Inflammatory macrophage treated with lipopolysaccharide for 1 hour (primary cell): ENCODE data around the gene C19orf12.

Experiments used
- DNase-seq, 2 donors: peaks; one replicate each; pipeline ENCODE4 v3.0.0-alpha.2; 2020 to 2022

Gene C19orf12

GRCh38 chr19:29714953-29715700 is at the start of gene C19orf12:
Gene C19orf12, minus strand, starts transcription at chr19:29715261. Its CDS starts 6,848 bp downstream, at chr19:29708413.
- peak; percentile 33 to 45 for DNase-seq

- DNase-seq: no peak
Observed at GRCh38 chr19:29764361-29764760, 49.3 kb upstream of the C19orf12 start.

GRCh38 chr19:29763196-29763595 is 48.1 kb upstream of the C19orf12 start:
- DNase-seq: no peak

GRCh38 chr19:29761575-29762232 is 46.6 kb upstream of the C19orf12 start:
- no peak for DNase-seq

- DNase-seq: no peak
Observed at GRCh38 chr19:29760752-29761502, 45.9 kb upstream of the C19orf12 start.

- DNase-seq: no peak
Observed at GRCh38 chr19:29759359-29759758, 44.3 kb upstream of the C19orf12 start.

- DNase-seq: no peak
Observed at GRCh38 chr19:29758863-29759262, 43.8 kb upstream of the C19orf12 start.

- DNase-seq: no peak
Observed at GRCh38 chr19:29757551-29757950, 42.5 kb upstream of the C19orf12 start.

GRCh38 chr19:29753934-29754305 is 38.9 kb upstream of the C19orf12 start:
- no peak for DNase-seq

- DNase-seq: no peak
Observed at GRCh38 chr19:29753190-29753933, 38.3 kb upstream of the C19orf12 start.

GRCh38 chr19:29752450-29753025 is 37.5 kb upstream of the C19orf12 start:
- no peak for DNase-seq

- no peak for DNase-seq
Observed at GRCh38 chr19:29751932-29752331, 36.9 kb upstream of the C19orf12 start.

- DNase-seq: no peak
Observed at GRCh38 chr19:29750001-29750400, 34.9 kb upstream of the C19orf12 start.

GRCh38 chr19:29748996-29749849 is 34.2 kb upstream of the C19orf12 start:
- DNase-seq: no peak

GRCh38 chr19:29745253-29745652 is 30.2 kb upstream of the C19orf12 start:
- no peak for DNase-seq

GRCh38 chr19:29743681-29744080 is 28.6 kb upstream of the C19orf12 start:
- DNase-seq: no peak

GRCh38 chr19:29741776-29742175 is 26.7 kb upstream of the C19orf12 start:
- DNase-seq: no peak

- no peak for DNase-seq
Observed at GRCh38 chr19:29741226-29741625, 26.2 kb upstream of the C19orf12 start.

- DNase-seq: no peak
Observed at GRCh38 chr19:29737461-29738000, 22.5 kb upstream of the C19orf12 start.

- DNase-seq: no peak
Observed at GRCh38 chr19:29735829-29736228, 20.8 kb upstream of the C19orf12 start.

GRCh38 chr19:29731331-29731850 is 16.3 kb upstream of the C19orf12 start:
- DNase-seq: no peak
